CD8-positive, alpha-beta memory T cell (primary cell): ENCODE results near the gene FGF3. TPM values are rescaled to one million over a fixed set of nuclear protein-coding genes. Genes with fewer than 3 reads are reported as not detected.

Experiments
- CTCF ChIA-PET: fragments of 350-600 bp; sonication (Branson Sonifier 250); formaldehyde crosslinking; loops from one replicate; lab custom pipeline; 2021; ENCODE audit warnings: antibody characterized with exemption; lab: Charles Lee
- POLR2A ChIA-PET: fragments of 350-600 bp; sonication (Branson Sonifier 250); formaldehyde crosslinking; loops from one replicate; lab custom pipeline; 2021; ENCODE audit warnings: antibody characterized with exemption; lab: Charles Lee
- DNase-seq, 5 donors: peaks; one replicate each; pipeline versions ENCODE4 v3.0.0 to v3.0.0-alpha.2; 2020 to 2022; ENCODE audit warnings: mixed read lengths in 1 of 5
- H3K27ac ChIP-seq: one replicate; pipeline ENCODE4 v1.7.0; 2013; ENCODE audit warnings: low read depth, mild to moderate bottlenecking, low read length, moderate library complexity
- H3K27me3 ChIP-seq: 2 replicates; pipeline ENCODE4 v1.7.0; 2013; ENCODE audit warnings: low read length, mild to moderate bottlenecking; ENCODE audit not compliant: insufficient read depth, poor library complexity, severe bottlenecking
- H3K36me3 ChIP-seq: 2 replicates; pipeline ENCODE4 v1.7.0; 2013; ENCODE audit warnings: mild to moderate bottlenecking, low read length, moderate library complexity; ENCODE audit not compliant: insufficient read depth
- H3K4me1 ChIP-seq: 2 replicates; pipeline ENCODE4 v1.7.0; 2013; ENCODE audit warnings: mild to moderate bottlenecking, low read length, moderate library complexity; ENCODE audit not compliant: insufficient read depth
- H3K4me3 ChIP-seq: 2 replicates; pipeline ENCODE4 v1.7.0; 2013; ENCODE audit warnings: mild to moderate bottlenecking, low read length
- H3K9me3 ChIP-seq: 2 replicates; pipeline ENCODE4 v1.7.0; 2013; ENCODE audit warnings: mild to moderate bottlenecking, low read length
- H3K27ac Mint-ChIP-seq, 8 donors: one replicate each; pipeline ENCODE4 v1.8.0; 2020 to 2021; ENCODE audit warnings: mixed read lengths in 8 of 8, mild to moderate bottlenecking in 6 of 8, inconsistent platforms in 3 of 8, moderate library complexity in 3 of 8
- H3K27me3 Mint-ChIP-seq, 2 donors: one replicate each; pipeline ENCODE4 v1.8.0; 2020 to 2021; ENCODE audit warnings: mixed read lengths in 2 of 2, mild to moderate bottlenecking in 1 of 2, moderate library complexity in 1 of 2
- H3K36me3 Mint-ChIP-seq, 3 donors: one replicate each; pipeline ENCODE4 v1.8.0; 2020 to 2021; ENCODE audit warnings: mixed read lengths in 3 of 3, inconsistent platforms in 1 of 3, mild to moderate bottlenecking in 1 of 3
- H3K4me1 Mint-ChIP-seq, 3 donors: one replicate each; pipeline ENCODE4 v1.8.0; 2020 to 2021; ENCODE audit warnings: mixed read lengths in 3 of 3, inconsistent platforms in 1 of 3, mild to moderate bottlenecking in 1 of 3
- H3K4me3 Mint-ChIP-seq, 7 donors: one replicate each; pipeline ENCODE4 v1.8.0; 2020 to 2021; ENCODE audit warnings: mixed read lengths in 7 of 7, mild to moderate bottlenecking in 6 of 7, moderate library complexity in 4 of 7, inconsistent platforms in 2 of 7
- H3K9me3 Mint-ChIP-seq, 5 donors: one replicate each; pipeline ENCODE4 v1.8.0; 2020 to 2022; ENCODE audit warnings: mixed read lengths in 5 of 5, mild to moderate bottlenecking in 3 of 5, moderate library complexity in 2 of 5, inconsistent platforms in 1 of 5
- polyA plus RNA-seq: library from polyadenylated mRNA; unstranded; fragments of 300-500 nt; fragmentation: Illumina TruSeq; gene quantifications from one replicate; pipeline ENCODE4 v1.2.3, GENCODE V29; 2021
- total RNA-seq, 2 experiments: library from RNA; stranded (reverse); gene quantifications; one replicate each; pipeline ENCODE4 v1.2.3, GENCODE V29; 2021

The FGF3 gene
- total RNA-seq: not detected
- polyA plus RNA-seq: not detected

DNA sequence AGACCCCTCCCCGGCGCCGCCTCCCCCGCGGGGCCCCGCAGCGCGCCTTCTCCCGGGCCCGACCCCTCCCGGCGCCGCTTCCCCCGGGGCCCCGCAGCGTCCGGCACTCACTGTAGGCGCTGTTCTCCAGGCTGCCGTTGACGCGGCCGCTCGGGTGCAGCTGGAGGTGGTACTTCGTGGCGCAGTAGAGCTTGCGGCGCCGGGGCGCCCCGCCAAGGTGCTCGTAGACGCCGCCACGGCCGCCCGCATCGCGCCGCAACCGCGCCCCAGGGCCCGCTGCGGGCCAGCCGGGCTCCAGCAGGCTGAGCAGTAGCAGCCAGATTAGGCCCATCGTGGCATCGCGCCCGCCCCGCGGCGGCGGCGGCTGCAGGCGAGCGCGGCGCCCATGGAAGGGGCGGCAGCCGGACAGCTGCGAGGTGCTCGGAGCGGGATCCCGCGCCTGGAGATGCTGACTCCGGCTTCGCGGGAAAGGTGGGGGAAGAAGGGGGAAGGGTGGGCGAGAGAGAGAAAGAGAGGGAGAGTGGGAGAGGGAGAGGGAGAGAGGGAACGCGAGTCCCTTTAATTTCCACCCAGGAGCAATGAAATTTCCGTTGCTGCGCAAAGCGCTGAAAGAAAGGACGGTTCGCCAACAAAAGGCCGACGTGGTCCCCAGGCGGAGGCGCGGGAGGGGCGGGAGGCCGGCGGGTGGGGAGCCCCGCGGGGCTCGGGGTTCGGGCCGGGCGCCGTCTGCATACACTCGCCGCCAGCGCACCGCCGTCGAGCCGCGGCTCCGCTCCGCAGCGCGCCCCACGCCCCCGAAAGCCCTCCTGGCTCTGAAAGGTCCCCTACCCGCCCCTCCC is at the start of gene FGF3:
TSS of gene FGF3 (minus strand) at position 814 of the 839 bp plus-strand sequence. CDS start at position 331, 483 bp downstream.
- Mint-ChIP-seq H3K27me3 (peaks cover 23 to 43% of the 10 kb centered on the region in 2 donors), H3K4me3 (no peak within 1 kb of the TSS), H3K27ac (no peak within 1 kb of the TSS), H3K4me1 (no peaks in the 10 kb centered on the region), H3K36me3 (no peaks in the 10 kb centered on the region), H3K9me3 (no peaks in the 10 kb centered on the region)
- Histone ChIP-seq H3K27ac (no peak within 1 kb of the TSS), H3K36me3 (no peaks in the 10 kb centered on the region), H3K4me3 (no peak within 1 kb of the TSS), H3K4me1 (no peaks in the 10 kb centered on the region), H3K27me3 (peaks cover 6% of the 10 kb centered on the region), H3K9me3 (no peaks in the 10 kb centered on the region)
- CTCF ChIA-PET: no interaction called here
- POLR2A ChIA-PET: no interaction called here
- no peak for DNase-seq

- no peaks in the 10 kb centered on the region for H3K27me3 ChIP-seq
- no peak for DNase-seq
- POLR2A ChIA-PET: no interaction called here
- H3K9me3 ChIP-seq: no peaks in the 10 kb centered on the region
- Mint-ChIP-seq H3K27ac (no peak overlapping the region), H3K36me3 (no peaks in the 10 kb centered on the region), H3K9me3 (no peaks in the 10 kb centered on the region), H3K27me3 (peaks cover 8 to 29% of the 10 kb centered on the region in 2 donors), H3K4me3 (no peak overlapping the region), H3K4me1 (no peaks in the 10 kb centered on the region)
- H3K27ac ChIP-seq: no peak overlapping the region
- no peaks in the 10 kb centered on the region for H3K4me1 ChIP-seq
- CTCF ChIA-PET: no interaction called here
- H3K36me3 ChIP-seq: no peaks in the 10 kb centered on the region
- no peak overlapping the region for H3K4me3 ChIP-seq
Observed at GRCh38 chr11:69868871-69869270, 49.7 kb upstream of the FGF3 start.

DNA sequence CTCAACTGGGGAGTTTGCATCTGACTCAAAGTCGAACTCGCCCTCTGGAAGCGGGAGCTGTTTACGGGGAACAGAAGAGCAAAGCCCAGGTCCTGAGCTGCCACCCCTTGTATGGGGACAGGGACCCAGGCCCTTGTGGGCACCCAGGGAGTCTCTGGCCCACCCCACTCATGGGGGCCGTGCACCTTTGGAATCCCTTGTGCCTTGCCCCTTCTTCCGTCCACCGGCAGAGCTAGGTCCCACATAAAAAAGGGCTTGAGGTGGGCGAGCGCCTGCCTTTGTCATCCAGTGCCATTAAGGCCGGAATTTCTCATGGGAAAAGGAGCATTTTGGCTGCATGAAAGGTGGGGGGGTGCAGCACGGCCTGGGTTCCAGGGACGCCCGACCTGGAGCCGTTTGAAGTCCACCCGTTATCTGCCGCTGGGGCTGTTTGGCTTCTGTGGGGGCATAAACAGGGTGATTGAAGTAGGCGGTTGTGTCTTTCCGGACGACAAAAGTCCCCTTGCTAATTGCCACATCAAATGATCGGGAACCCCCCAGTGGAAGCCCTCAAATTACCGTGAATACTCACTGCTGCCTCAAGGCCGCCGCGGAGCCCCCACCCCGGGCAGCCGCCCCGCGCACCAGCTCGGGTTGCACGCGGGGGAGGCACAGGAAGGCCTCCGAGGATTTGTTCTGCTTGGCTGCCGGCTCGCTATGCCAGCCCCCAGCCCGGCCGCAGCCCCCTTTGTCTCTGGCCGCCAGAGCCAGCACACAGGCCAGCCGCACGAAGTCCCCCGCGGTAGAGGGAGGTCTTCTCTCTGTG is 49.0 kb upstream of the FGF3 start:
- H3K27ac Mint-ChIP-seq: no peak overlapping the region
- H3K9me3 ChIP-seq: no peaks in the 10 kb centered on the region
- peaks cover 8 to 33% of the 10 kb centered on the region in 2 donors for H3K27me3 Mint-ChIP-seq
- no peak overlapping the region for H3K4me3 ChIP-seq
- H3K4me3 Mint-ChIP-seq: no peak overlapping the region
- no peaks in the 10 kb centered on the region for H3K9me3 Mint-ChIP-seq
- no peaks in the 10 kb centered on the region for H3K27me3 ChIP-seq
- H3K36me3 ChIP-seq: no peaks in the 10 kb centered on the region
- CTCF ChIA-PET: no interaction called here
- H3K36me3 Mint-ChIP-seq: no peaks in the 10 kb centered on the region
- DNase-seq: no peak
- H3K27ac ChIP-seq: no peak overlapping the region
- POLR2A ChIA-PET: no interaction called here
- H3K4me1 Mint-ChIP-seq: no peaks in the 10 kb centered on the region
- H3K4me1 ChIP-seq: no peaks in the 10 kb centered on the region

GRCh38 chr11:69867076-69868005 is 48.1 kb upstream of the FGF3 start:
- Histone ChIP-seq H3K27ac (no peak overlapping the region), H3K4me1 (no peaks in the 10 kb centered on the region), H3K4me3 (no peak overlapping the region), H3K9me3 (no peaks in the 10 kb centered on the region), H3K36me3 (no peaks in the 10 kb centered on the region), H3K27me3 (no peaks in the 10 kb centered on the region)
- CTCF ChIA-PET: no interaction called here
- POLR2A ChIA-PET: no interaction called here
- Mint-ChIP-seq H3K36me3 (no peaks in the 10 kb centered on the region), H3K4me3 (no peak overlapping the region), H3K4me1 (no peaks in the 10 kb centered on the region), H3K27me3 (peaks cover 9 to 37% of the 10 kb centered on the region in 2 donors), H3K9me3 (no peaks in the 10 kb centered on the region), H3K27ac (no peak overlapping the region)
- DNase-seq: no peak

- H3K36me3 Mint-ChIP-seq: no peaks in the 10 kb centered on the region
- no peak overlapping the region for H3K4me3 ChIP-seq
- no peak for DNase-seq
- peaks cover 12 to 39% of the 10 kb centered on the region in 2 donors for H3K27me3 Mint-ChIP-seq
- no peaks in the 10 kb centered on the region for H3K36me3 ChIP-seq
- no peak overlapping the region for H3K4me3 Mint-ChIP-seq
- no peaks in the 10 kb centered on the region for H3K9me3 Mint-ChIP-seq
- CTCF ChIA-PET: no interaction called here
- no peak overlapping the region for H3K27ac ChIP-seq
- H3K27me3 ChIP-seq: no peaks in the 10 kb centered on the region
- H3K9me3 ChIP-seq: no peaks in the 10 kb centered on the region
- H3K4me1 Mint-ChIP-seq: no peaks in the 10 kb centered on the region
- H3K4me1 ChIP-seq: no peaks in the 10 kb centered on the region
- H3K27ac Mint-ChIP-seq: no peak overlapping the region
- POLR2A ChIA-PET: no interaction called here
Observed at GRCh38 chr11:69866648-69867047, 47.4 kb upstream of the FGF3 start.

DNA sequence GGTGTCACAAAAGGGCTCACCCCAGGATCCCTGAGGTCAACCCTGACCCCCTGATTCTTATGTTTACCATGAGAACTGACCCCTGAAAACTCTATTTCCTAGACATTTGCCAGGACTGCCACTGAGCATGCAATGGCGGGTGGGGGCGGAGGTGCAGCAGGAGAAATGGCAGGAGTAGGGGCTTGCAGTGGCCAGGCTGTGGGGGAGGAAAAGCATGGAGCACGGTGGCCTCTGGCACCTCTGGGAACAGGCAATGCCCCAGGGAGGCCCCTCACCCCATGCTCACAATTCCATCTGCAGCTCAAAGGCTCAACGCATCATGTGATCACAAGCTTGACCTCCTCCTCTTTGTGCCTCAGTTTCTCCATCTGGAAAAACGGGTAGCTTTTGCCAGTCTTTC is 46.5 kb upstream of the FGF3 start:
- H3K36me3 ChIP-seq: no peaks in the 10 kb centered on the region
- no peaks in the 10 kb centered on the region for H3K27me3 ChIP-seq
- H3K4me1 Mint-ChIP-seq: no peaks in the 10 kb centered on the region
- H3K27ac ChIP-seq: no peak overlapping the region
- ChIA-PET CTCF (no interaction called here), POLR2A (no interaction called here)
- no peaks in the 10 kb centered on the region for H3K9me3 ChIP-seq
- no peak overlapping the region for H3K27ac Mint-ChIP-seq
- H3K4me3 Mint-ChIP-seq: no peak overlapping the region
- H3K9me3 Mint-ChIP-seq: no peaks in the 10 kb centered on the region
- H3K27me3 Mint-ChIP-seq: peaks cover 12 to 45% of the 10 kb centered on the region in 2 donors
- no peaks in the 10 kb centered on the region for H3K36me3 Mint-ChIP-seq
- H3K4me3 ChIP-seq: no peak overlapping the region
- no peaks in the 10 kb centered on the region for H3K4me1 ChIP-seq
- DNase-seq: no peak

DNA sequence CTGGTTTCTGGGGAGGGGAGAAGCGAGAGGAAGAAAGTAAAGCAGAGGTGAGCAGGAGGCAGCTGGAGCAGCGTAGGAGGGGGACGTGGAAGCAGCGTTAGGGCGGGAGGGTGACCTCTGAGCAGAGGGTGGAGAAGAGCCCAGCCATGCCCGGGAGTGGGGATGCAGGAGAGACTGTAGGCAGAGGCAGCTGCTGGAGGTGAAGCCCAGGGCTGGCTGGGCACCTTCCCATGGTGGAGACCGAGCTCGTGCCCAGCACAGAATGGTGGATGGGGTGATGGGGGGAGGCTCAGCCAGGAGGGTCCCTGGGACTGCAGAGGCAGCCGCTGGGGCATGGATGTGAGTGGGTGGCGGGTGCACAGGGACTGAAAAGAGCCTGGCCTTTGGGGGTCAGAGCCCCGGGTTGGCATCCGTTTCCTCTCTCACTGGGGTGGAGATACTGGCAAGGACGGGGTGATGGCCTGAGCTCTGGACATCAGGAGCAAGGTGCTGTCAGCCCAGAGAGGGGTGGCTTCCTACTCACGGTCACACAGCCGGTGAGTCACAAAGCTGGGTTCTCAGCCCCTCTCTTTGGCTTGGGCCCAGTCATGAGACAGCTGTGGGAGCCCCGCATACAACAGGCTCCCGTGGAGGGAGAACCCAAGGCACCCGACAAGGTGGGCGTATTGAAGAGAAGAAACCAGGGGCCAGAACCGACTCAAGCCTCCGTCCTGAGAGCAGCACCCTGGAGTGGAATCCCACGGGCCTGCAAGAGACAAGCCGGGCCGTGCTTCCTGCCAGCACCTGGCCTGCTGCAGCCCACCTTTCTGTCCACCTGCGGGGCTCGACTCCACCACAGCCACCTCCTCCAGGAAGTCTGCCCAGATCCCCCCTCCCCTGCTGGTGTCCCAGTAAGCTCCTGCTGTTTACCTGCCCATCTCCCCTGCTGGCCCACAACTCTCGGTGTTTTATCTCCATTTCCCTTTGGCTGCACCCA is 45.8 kb upstream of the FGF3 start:
- no peaks in the 10 kb centered on the region for H3K4me1 ChIP-seq
- no peaks in the 10 kb centered on the region for H3K9me3 ChIP-seq
- peaks cover 17 to 49% of the 10 kb centered on the region in 2 donors for H3K27me3 Mint-ChIP-seq
- DNase-seq: no peak
- H3K27ac ChIP-seq: no peak overlapping the region
- H3K27ac Mint-ChIP-seq: no peak overlapping the region
- no peaks in the 10 kb centered on the region for H3K36me3 ChIP-seq
- no peaks in the 10 kb centered on the region for H3K9me3 Mint-ChIP-seq
- H3K36me3 Mint-ChIP-seq: no peaks in the 10 kb centered on the region
- POLR2A ChIA-PET: no interaction called here
- no peaks in the 10 kb centered on the region for H3K4me1 Mint-ChIP-seq
- CTCF ChIA-PET: no interaction called here
- no peak overlapping the region for H3K4me3 Mint-ChIP-seq
- H3K4me3 ChIP-seq: no peak overlapping the region
- no peaks in the 10 kb centered on the region for H3K27me3 ChIP-seq
